B cell (primary cell): ENCODE data around the gene CALR. TPM values are rescaled to one million over a fixed set of nuclear protein-coding genes. Genes with fewer than 3 reads are reported as not detected.

Experiments
- ATAC-seq: fragments of 200-7000 bp; cut with Tn5 transposase; one replicate; pipeline ENCODE4 v1.10.0; 2021; ENCODE audit warnings: low read depth, mild to moderate bottlenecking, moderate number of reproducible peaks, moderate library complexity
- CTCF ChIA-PET: fragments of 350-600 bp; sonication (Branson Sonifier 250); formaldehyde crosslinking; loops from one replicate; lab custom pipeline; 2021; ENCODE audit warnings: antibody characterized with exemption, inconsistent platforms; lab: Charles Lee
- POLR2A ChIA-PET: fragments of 350-600 bp; sonication (Branson Sonifier 250); formaldehyde crosslinking; loops from one replicate; lab custom pipeline; 2021; ENCODE audit warnings: antibody characterized with exemption; lab: Charles Lee
- DNase-seq: peaks from one replicate; pipeline ENCODE4 v3.0.0; 2013
- H2AFZ ChIP-seq: 2 replicates; pipeline ENCODE4 v1.6.1; 2012; ENCODE audit warnings: mild to moderate bottlenecking, low read depth, low read length; ENCODE audit not compliant: insufficient read depth, poor library complexity, severe bottlenecking
- H3K27ac ChIP-seq, 2 donors: 1 replicate in 1 of 2; 2 replicates in 1 of 2; pipeline ENCODE4 v1.5.1; 2012 to 2013; ENCODE audit warnings: low read length in 2 of 2, mild to moderate bottlenecking in 2 of 2, moderate library complexity in 1 of 2
- H3K27me3 ChIP-seq, 4 experiments: fragments of 200-600 bp in 1 of 4; sonication (generic) in 1 of 4; replicated peaks in 1 of 4; 1 replicate in 2 of 4; 2 replicates in 2 of 4; pipeline versions ENCODE4 v1.6.1 to v1.7.0; 2013 to 2016; ENCODE audit warnings: low read length in 3 of 4, mild to moderate bottlenecking in 2 of 4, mixed read lengths in 1 of 4, moderate library complexity in 1 of 4; ENCODE audit not compliant: insufficient read depth in 4 of 4, control insufficient read depth in 3 of 4; ENCODE audit errors: control extremely low read depth in 1 of 4
- H3K36me3 ChIP-seq, 2 experiments: replicated peaks in 1 of 2; 1 replicate in 1 of 2; 2 replicates in 1 of 2; pipeline versions ENCODE4 v1.6.1 to v1.7.1; 2013; ENCODE audit warnings: low read length in 1 of 2; ENCODE audit not compliant: insufficient read depth in 2 of 2, control insufficient read depth in 1 of 2; ENCODE audit errors: control extremely low read depth in 1 of 2, extremely low read depth in 1 of 2
- H3K4me1 ChIP-seq, 2 donors: fragments of 200-600 bp in 1 of 2; sonication (generic) in 1 of 2; 1 replicate in 1 of 2; 2 replicates in 1 of 2; pipeline versions ENCODE4 v1.5.1 to v1.6.1; 2013 to 2017; ENCODE audit warnings: low read length in 2 of 2; ENCODE audit not compliant: control insufficient read depth in 2 of 2, insufficient read depth in 2 of 2
- H3K4me2 ChIP-seq: replicated peaks from 2 replicates; pipeline ENCODE3; 2012; ENCODE audit warnings: mild to moderate bottlenecking, low read depth, low read length; ENCODE audit not compliant: poor library complexity, severe bottlenecking
- H3K4me3 ChIP-seq, 5 experiments: fragments of 200-600 bp in 1 of 5; sonication (generic) in 1 of 5; 1 replicate in 3 of 5; 2 replicates in 2 of 5; pipeline versions ENCODE4 v1.5.1 to v1.7.0; 2011 to 2016; ENCODE audit warnings: low read length in 4 of 5, mild to moderate bottlenecking in 4 of 5, low read depth in 2 of 5, control low read depth in 1 of 5, moderate library complexity in 1 of 5; ENCODE audit not compliant: insufficient read depth in 1 of 5; ENCODE audit errors: control extremely low read depth in 1 of 5, extremely low read depth in 1 of 5
- H3K79me2 ChIP-seq: fragments of 200-600 bp; sonication (generic); one replicate; pipeline ENCODE4 v1.6.0; 2016; ENCODE audit warnings: low read length; ENCODE audit not compliant: control insufficient read depth, insufficient read depth
- H3K9ac ChIP-seq: fragments of 200-600 bp; sonication (generic); 2 replicates; pipeline ENCODE4 v1.6.1; 2017; ENCODE audit warnings: mild to moderate bottlenecking, low read length, moderate library complexity
- H3K9me3 ChIP-seq, 3 donors: one replicate each; pipeline versions ENCODE4 v1.6.1 to v1.7.1; 2013; ENCODE audit warnings: low read length in 2 of 3; ENCODE audit not compliant: control insufficient read depth in 2 of 3, insufficient read depth in 1 of 3; ENCODE audit errors: control extremely low read depth in 1 of 3
- H4K20me1 ChIP-seq: 2 replicates; pipeline ENCODE4 v1.6.0; 2012; ENCODE audit warnings: mild to moderate bottlenecking, low read length; ENCODE audit not compliant: insufficient read depth, control insufficient read depth, poor library complexity, severe bottlenecking
- H3K27ac Mint-ChIP-seq: one replicate; pipeline ENCODE4 v1.8.0; 2021; ENCODE audit warnings: mixed read lengths
- H3K27me3 Mint-ChIP-seq: one replicate; pipeline ENCODE4 v1.8.0; 2021; ENCODE audit warnings: mixed read lengths
- H3K4me1 Mint-ChIP-seq: one replicate; pipeline ENCODE4 v1.8.0; 2021; ENCODE audit warnings: mixed read lengths
- H3K4me3 Mint-ChIP-seq: one replicate; pipeline ENCODE4 v1.8.0; 2021; ENCODE audit warnings: mixed read lengths
- H3K9me3 Mint-ChIP-seq: one replicate; pipeline ENCODE4 v1.8.0; 2022; ENCODE audit warnings: mixed read lengths; ENCODE audit not compliant: insufficient read depth
- CTCF ChIP-seq: fragments of 200-600 bp; IDR thresholded peaks from one replicate; pipeline ENCODE4 v1.8.0; 2022; ENCODE audit warnings: antibody characterized with exemption, mild to moderate bottlenecking
- EZH2 ChIP-seq: IDR thresholded peaks from 2 replicates; pipeline ENCODE4 v1.6.1; 2012; ENCODE audit warnings: borderline replicate concordance, low read depth, mild to moderate bottlenecking, moderate library complexity, low read length; ENCODE audit not compliant: insufficient read depth, poor library complexity, severe bottlenecking
- WGBS: methylation state at CpG from one replicate; pipeline ENCODE4 v1.1.5; 2013; ENCODE audit warnings: missing lambda C conversion rate; ENCODE audit not compliant: insufficient coverage; 5-methylcytosine and 5-hydroxymethylcytosine counted together
- intact Hi-C: fragments of 100-400 bp; cut with micrococcal nuclease; formaldehyde crosslinking; loops from one replicate; pipeline ENCODE4 v1.10.0; 2022
- polyA plus RNA-seq: library from polyadenylated mRNA; depleted of rRNA; stranded (reverse); fragments of >200 nt; gene quantifications from 2 replicates; pipeline ENCODE4 v1.2.3, GENCODE V29; 2012
- total RNA-seq, 2 donors: library from RNA; stranded (reverse); fragments of 120-200 nt in 1 of 2; gene quantifications; 1 replicate in 1 of 2; 2 replicates in 1 of 2; pipeline versions ENCODE4 v1.2.3 to v1.2.4, GENCODE V29; 2013 to 2022

The CALR gene
- total and polyA plus RNA-seq, 2 donors (not counting 1 experiment from before 2014, with no cell fraction given) = 214 to 385 TPM

- DNase-seq (peak; percentile 70), ATAC-seq (peak; percentile 2)
- ChIA-PET CTCF (interaction anchor here (0.7 to 1.2 kb wide), 2 partner anchors 26 to 216 kb away, joined by 4 to 9 read pairs; no protein-coding TSS in a partner anchor), POLR2A (interaction anchor here (0.7 to 1.5 kb wide), 4 partner anchors 9 to 166 kb away, joined by 3 to 5 read pairs (median 4); partner anchors contain the start of gene SYCE2)
- Histone ChIP-seq H3K4me1 (peaks cover 36 to 59% of the 10 kb centered on the region in 2 donors), H3K9me3 (peaks cover 0 to 3% (median 0%) of the 10 kb centered on the region in 3 donors), H3K79me2 (peaks cover 57% of the 10 kb centered on the region), H3K4me2 (peak overlapping the region; percentile 89), H3K9ac (peak overlapping the region; percentile 99), H2AFZ (peak overlapping the region; percentile 18), H3K4me3 (peak overlapping the region; percentile 77 to 95 (median 93)), H3K36me3 (peaks cover 0 to 41% of the 10 kb centered on the region in 2 experiments), H3K27ac (peak overlapping the region; percentile 79 to 97), H3K27me3 (no peaks in the 10 kb centered on the region), H4K20me1 (peaks cover 48% of the 10 kb centered on the region)
- Mint-ChIP-seq H3K4me3 (peak overlapping the region; percentile 98), H3K9me3 (no peaks in the 10 kb centered on the region), H3K27me3 (no peaks in the 10 kb centered on the region), H3K4me1 (peaks cover 57% of the 10 kb centered on the region), H3K27ac (peak overlapping the region; percentile 96)
- intact Hi-C loops = loop anchor here (1.0 to 2.0 kb wide), 4 partner anchors 18 to 48 kb away; partner anchors contain the start of genes GADD45GIP1, GCDH and SYCE2
- WGBS = under 1% methylated on average over 46 of the region's 54 CpGs
- no peak for TF ChIP-seq EZH2
- TF ChIP-seq CTCF = peak; percentile 20
These were observed 581 bp downstream of the CALR start for GRCh38 chr19:12938779-12939601.
